Umbilical cord (tissue), 2 donors: ENCODE data around the gene XPO6. TPM values are rescaled to one million over a fixed set of nuclear protein-coding genes. Genes with fewer than 3 reads are reported as not detected.

ENCODE experiments used
- DNase-seq: peaks from one replicate; pipeline ENCODE4 v3.0.0-alpha.2; 2015; ENCODE audit warnings: low spot score
- total RNA-seq: library from RNA; depleted of rRNA; stranded (reverse); fragments of >200 nt; gene quantifications from one replicate; pipeline ENCODE4 v1.2.3, GENCODE V29; 2014; ENCODE audit warnings: low replicate concordance; ENCODE audit not compliant: insufficient read depth

Gene XPO6
- total RNA-seq, 1 donor from 2014 or later = 140 TPM

DNA sequence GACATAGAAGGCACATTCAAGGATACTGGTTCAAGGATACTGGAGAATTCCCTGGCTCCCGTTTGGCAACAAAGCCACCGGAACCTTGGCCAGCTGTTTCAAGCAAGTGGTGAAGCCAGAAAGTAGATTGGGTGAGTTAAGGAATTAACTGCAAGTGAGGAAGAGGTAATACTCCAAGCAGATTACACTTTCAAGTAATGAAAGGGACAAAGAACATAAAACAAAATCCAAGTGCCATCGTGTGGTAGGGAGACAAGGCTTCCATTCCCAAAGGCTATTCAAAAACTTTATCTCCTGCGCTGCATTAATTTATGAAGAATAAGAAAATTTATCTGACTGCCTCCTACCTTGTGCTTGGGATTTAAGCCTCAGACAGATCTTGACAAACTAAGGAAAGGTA, 27.8 kb downstream of the XPO6 start:
- DNase-seq = no peak

DNA sequence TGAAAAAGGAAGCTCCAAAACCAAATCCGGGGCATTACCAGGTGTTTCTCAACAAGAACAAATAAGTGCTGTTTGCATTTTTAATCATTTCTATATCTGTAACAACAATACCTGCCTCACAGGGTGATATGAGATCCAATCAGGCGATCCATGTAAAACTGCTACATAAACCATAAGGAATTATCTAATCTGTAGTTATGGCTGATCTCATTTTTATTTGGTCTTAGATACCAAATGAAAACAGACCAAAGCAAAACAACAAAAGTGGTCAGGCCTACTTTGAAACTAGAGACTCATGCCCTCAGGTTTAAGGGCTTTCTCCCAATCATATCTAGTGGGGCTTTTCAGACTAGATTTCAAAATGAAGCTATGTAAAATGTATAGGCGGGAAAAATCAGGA, 28.3 kb downstream of the XPO6 start:
- no peak for DNase-seq

DNA sequence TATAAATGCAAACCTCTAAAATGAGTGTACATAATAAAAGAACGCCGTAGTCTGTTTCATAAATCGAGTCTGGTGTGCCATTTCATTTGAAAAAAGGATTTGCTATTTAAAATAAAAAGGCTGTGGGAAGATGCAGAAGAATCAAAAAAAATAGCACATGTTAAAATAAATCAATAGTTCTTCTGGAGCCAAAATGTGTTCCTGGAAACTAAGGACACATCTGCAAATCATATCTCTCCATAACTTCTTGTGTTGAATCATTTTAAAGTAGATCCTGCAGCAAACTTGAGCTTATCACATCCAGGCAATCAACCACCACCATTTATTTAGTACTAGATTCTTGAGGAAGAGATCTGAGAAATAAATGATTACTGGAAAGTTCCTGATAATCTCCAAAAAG, 29.0 kb downstream of the XPO6 start:
- DNase-seq = no peak

DNA sequence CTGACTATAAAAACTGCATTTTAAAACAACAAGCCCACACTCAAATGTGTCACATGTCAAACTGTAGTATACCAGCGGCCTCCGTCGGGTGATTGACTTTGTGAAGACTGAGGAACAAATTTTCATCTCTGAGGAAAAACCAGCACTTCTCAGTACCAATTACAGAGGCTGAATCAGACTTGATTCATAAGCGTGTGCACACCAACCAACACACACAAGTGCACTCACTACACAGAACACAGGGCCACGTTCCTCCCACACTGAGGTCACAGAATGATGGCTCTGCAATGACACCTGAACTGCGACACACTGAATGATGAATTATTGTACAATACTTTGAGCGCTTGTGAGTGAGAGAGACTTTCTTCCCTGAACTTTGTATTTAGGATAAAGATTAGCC, 29.6 kb downstream of the XPO6 start:
- no peak for DNase-seq

DNA sequence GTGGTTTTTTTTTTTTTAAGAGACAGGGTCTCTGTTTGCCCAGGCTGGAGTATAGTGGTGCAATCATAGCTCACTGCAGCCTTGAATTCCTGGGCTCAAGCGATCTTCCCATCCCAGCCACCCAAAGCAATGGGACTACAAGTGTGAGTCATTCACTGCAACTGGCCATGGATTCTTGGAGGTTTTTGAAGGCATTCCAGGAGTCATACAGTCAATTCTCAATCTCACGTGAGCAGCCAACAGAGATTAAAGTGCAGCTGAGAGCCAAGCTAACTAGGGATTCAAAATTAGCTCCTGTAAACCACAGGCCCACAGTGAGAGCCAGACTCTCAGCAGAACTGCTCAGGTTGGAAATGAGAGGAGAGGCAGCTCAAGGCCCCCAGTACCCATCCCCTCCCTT, 30.2 kb downstream of the XPO6 start:
- DNase-seq = peak; percentile 66

DNA sequence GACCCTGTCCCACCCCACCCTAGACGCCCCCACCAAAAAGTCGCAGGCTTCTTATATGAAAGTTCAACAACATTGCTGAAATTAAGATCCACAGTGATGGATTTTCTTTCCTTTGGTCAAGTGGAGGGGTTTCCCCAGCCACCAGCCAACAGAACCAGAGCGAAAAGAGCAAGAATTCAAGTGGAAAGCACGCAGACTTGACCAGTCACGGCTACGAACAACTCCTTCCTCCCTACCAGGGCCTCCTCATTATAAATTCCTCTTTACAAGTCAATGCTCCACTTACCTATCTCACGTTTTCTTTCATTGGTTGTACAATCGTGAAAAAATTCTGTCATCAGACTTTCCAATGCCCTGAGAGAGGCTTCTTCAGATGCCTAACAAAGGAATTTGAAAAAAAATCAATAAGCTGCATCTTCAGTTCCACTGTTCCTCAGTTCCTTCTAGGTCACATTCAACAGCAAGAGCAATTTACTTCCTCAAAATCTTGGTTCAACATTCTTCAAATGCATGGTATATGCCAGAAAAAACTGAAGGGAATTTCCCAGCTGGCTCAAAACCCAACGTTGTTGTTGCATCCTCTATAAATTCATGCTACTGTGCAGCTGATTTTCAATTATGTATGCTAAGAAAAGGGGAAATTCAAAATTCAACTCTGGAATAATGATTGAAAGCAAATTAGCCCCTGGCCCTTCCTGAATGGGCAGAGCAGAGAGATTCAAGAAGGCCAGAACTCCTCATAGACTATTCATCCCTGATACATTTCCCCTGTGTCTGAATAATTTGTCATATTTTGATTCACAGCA, 30.9 kb downstream of the XPO6 start:
- DNase-seq = peak; percentile 32

DNA sequence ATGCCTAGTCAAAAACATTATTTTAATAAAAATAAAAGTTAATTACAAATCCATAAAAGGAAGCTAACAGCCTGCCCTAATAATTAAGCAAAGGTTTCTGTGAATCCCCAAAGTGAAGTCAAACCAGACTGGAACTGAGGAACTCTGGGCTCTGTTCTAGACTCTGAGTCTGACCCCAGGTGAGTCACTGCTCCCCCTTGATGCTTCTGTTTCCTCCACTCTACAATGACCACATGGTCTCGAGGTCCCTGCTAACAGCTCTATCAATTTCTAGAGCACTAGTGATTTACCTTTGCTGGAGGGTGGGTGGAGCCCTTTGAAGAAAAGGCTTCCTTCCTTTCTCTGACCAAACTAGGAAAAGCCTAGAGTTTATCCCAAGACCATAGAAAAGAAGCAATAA, 32.4 kb downstream of the XPO6 start:
- DNase-seq = no peak

DNA sequence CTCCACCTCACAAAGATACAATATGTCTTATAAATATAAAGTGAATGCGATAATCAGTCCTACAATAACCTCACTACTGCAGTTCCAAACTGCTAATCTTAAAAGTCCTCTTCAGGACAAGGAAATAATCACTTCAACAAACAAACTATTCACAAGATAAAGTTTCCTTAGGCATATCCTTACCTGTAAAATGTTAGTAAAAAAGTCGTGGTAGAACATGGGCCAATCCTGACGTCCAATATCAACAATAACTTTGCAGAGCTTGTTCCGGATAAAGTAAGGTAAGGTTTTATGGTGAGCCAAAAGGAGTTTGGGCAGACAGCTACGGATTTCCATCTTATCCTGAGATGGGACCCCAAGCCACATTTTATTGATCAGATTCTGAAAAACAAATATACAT, 36.0 kb downstream of the XPO6 start:
- DNase-seq = no peak

DNA sequence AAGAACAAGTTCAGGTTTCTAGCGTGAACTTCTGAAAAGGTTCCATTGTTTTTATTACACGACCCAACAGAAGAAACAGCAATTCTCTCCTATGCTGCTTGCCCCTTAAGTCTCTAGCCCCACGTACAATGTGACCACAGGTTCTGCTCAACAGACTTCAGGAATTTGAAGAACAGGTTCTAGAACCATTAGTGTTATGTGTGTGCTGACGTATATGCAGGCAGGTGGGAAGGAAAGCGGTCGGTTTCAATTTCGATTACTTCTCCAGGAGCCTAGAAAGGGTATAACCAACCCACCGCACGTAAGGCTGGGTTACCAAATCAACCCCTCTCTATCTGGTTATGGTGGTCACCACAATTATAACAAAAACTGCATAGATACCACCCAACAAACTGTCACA, 39.4 kb downstream of the XPO6 start:
- DNase-seq = no peak

DNA sequence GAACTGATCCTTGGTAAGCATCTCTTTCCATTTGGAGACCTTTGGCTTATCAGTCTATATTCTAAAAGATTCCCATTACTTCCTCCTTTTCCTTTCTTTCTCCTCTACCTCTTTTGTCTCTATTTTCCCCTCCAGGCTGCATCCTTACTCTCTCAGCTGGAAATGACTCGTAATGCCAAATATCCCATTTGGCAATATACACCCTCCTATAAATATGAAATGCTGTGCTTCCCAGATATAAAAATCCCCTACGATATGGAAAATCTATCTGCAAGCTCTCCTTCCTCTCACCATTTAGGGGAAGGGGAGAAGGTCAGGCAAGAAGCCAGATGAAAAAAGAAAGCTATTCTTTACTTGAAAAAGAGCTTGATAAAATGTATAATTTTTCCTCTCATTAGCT, 39.9 kb downstream of the XPO6 start:
- no peak for DNase-seq

DNA sequence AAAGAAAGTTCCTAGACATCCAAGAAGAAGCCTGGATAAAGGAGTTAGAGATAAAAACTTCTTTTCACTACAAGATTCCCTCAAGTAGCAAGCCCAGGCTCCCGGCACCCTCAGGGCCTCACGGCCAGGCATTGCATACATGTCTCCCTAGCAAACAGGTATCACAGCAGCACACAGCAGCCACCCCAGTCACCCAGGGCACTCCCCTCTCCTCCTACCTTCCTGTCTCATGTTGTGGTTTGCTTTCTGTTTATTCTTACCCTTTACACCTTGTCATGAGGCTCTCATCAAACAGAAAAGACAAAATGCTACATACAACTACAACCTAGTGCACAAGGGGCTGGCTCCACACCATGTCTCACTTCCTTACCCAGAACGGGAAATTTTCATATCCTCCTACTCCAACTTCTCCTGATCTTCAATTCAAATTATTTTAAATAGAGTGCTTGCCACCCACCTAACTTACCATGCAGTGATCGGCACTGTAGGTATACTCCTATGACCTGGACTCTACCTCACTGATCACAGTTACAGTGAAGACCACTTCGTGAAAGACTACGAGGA, 42.7 kb downstream of the XPO6 start:
- no peak for DNase-seq

DNA sequence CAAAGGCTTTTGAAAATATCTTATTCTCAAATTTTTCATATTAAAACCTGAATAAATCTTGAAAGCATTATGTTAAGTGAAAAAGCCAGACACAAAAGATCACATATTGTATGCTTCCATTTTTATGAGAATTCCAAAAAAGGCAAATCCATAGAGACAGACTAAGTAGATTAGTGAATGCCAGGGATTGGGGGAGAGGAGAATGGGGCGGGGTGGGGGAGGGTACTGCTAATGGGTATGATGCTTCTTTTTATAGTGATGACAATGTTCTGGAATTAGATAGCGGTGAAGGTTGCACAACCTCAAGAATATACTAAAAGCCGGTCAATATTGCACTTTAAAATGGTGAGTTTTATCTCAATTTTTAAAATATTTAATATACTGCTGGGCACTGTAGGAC, 44.0 kb downstream of the XPO6 start:
- DNase-seq = no peak

DNA sequence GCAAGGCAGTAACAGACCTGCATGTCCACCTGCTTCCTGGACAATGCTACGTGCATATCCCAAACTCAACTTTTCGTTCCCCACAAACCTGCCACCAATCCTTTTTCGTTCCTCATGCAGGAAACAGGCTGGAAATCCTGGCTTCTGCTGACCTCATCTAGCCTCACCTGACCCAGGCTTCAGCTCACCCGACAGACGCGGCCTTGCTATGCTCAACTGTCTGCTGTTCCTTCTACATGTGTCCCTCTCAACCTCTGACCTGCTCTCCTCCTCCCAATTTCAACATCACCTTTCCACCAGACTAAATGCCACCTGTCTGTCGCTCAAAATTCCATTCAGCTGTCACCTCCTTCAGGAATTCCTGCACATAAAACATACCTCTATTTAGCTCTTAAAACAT, 44.5 kb downstream of the XPO6 start:
- no peak for DNase-seq

DNA sequence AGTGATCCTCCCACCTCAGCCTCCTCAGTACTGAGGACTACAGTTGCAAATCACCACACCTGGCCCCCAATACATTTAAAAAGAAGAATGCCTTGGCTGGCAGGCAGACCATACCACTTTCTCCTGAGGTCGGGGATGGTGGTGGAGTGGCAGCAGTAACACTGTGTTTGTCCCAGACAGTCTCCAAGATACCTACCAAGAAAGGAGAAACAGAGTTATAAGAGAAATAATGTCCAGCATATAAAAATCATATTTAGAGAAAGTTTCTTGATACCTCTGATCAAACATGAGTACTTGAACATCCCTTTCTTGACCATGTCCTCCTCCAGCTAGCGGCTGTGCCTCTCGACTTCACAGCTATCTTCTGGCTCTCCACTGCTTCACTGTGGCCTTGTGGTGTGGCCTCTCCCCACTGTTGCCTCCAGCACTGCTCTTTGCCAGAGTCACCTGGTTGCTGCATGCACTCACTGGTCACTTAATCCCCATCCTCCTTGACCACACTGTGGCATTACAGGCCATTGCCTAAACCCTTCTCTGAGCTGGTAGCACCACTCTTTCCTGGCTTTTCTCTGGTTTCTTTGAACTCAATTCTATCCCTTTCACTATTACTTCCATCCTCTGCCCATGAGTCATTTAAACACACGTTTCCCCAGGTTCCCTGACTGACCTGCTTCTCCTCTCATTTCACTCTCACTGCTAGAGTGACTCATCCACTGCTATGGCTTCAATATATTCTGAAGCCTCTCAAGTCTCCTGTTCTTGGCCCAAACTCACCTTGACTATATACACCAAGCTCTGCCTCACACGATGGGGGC, 45.2 kb downstream of the XPO6 start:
- no peak for DNase-seq

DNA sequence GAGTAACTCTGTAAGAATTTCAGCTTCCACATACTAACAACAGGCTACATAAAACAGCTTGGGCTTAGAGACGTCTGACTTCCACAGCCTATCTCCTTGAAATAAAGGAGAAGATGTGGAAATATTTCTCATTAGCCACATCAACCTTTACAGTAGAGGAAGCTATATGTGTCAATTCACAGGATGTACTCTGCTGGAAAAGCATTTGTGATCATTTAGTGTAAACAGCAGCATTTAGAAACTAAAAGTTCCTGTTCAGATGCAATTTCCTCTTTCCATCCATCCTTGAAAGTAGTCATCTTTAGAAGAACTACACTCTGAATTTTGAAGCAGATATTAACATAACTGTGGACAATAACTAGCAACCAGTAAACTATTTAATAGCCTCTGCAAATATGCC, 46.2 kb downstream of the XPO6 start:
- no peak for DNase-seq

DNA sequence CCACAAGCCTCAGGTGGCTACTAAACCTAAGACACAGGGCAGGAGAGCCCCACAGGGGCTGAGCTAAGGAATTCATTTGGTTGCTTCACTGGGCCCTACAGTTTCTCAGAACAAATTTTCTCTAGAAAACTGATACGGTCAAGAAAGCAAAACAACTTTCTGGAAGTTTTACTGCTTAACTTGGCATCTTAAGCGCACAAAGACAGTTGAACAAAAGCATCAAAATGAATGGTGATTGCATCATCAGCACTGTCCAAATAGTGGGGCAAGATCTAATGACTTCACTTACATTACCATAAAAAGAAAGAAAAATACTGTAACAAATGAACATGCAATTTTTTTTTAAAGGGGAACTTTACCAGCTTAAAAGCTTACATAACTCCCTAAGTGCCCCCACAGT, 47.6 kb downstream of the XPO6 start:
- DNase-seq = no peak

DNA sequence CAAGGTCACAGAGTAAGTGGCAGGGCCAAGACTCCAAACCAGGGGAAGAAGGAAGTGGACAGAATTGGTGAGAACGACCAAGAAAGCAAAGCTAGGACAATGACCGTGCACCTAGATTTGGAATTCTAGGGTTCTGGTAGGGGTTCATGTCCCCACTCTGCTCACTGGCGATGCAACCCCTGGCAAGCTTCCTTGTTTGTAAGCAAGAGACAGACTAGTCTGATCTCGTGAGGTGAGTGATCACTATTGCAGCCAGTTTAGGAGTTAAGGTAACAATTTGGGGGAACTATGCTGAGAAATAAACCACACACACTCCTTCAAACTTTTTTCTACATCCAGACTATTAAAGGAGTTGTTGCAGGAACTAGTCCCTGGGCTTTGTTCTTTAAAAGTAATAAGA, 48.1 kb downstream of the XPO6 start:
- no peak for DNase-seq

DNA sequence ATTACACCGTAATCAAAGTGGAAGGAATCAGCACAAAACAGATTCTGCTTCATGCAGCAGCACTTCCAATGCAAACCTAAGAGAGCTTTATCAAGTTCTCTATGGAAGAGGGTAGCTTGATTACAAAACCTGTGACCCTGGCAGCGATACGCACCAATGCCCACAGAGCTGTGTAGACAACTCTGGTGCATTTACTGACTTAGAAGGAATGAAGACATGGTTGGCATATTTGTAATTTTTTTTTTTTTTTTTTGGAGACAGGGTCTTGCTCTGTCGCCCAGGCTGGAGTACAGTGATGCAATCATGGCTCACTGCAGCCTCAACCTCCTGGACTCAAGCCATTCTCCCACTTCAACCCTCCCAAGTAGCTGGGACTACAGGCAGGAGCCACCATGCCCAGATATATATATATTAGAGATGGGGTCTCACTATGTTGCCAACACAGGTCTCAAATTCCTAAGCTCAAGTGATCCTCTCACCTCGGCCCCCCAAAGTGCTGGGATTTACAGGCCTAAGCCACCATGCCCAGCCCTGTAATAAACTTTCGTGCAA, 49.4 kb downstream of the XPO6 start:
- DNase-seq = no peak

DNA sequence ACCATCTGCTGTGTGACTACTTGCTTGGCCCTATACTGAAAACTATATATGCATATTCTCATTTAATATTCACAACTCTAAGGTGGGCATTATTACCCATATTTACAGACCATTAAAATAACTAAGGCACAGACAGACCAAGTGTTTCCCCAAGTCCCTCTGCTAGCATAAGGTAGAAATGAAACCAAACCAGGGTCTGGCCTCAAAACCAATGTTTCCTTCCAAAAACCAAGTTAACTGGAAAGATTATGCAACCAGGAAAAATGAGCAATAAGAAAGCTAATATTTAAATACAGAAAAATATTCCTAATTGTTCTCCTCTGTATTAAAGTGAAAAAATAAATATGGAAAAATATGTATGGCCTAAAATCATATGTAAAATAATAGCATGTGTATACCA, 50.1 kb downstream of the XPO6 start:
- DNase-seq = no peak

DNA sequence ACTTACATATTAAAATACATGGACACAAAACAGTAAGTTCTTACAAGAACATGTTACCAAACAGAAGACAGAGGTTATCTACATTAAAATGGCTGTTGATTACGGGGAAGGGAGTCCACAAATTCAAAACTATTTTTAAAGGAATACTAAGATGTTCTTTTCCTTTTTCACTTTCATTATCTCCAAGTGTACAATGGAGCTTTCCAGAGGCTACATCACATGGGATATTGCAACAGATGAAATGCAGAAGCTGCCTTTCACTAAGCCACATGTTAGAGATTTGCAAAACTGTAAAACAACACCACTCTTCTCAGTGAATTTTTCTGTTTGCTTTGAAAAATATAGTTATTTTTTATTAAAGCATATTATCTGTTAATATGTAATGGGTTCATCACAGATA, 53.6 kb downstream of the XPO6 start:
- peak; percentile 76 for DNase-seq

DNA sequence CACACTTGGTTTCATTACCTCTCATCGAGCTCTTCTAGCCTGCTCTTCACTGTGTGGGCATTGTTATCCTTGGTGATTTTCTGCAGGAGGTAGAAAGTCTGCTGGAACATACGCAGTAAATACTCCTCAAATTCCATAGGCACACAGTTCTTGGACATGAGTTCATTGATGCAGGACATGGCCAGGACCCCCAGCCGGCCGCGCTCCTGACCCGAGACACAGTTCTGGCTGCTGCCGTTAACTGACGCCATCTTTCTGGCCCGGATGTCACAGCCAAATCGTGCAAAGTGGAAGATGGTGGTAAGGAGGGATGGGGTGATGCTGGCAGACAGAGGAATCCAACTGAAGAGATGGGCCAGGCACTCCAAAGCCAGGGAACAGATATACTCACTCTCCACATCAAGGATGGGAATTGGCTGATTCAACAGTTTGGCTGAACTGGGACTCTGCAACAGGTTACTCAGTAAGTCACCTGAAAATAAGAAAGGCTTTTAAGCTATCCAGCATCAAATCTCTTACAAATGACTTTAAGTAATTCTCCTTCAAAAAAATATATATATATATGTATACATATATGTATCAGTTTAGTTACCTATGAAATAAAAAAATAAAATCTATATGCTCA, 55.6 kb downstream of the XPO6 start:
- no peak for DNase-seq

DNA sequence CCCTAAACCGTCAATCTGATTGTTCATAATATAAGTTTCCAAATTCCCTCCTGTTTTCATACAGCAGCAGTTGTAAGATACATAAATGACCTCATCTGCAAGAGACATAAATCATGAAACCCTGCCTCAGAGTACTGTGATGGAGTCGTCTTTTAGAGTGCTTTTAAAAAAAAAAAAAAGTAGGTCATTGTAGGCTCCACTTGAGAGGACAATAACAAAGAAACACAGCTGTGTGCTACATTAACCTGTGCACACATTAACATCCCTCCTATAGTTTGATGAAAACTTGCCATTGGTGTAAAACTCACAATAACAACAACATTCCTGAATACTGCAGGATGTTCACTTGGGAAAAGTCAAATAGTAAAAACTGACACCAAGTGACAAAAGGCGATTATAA, 56.5 kb downstream of the XPO6 start:
- no peak for DNase-seq
